ENCODE data around the gene FAM149B1.

FAM149B1 gene

GRCh38 chr10:73244866-73245477 is 77.1 kb downstream of the FAM149B1 start:
- no peak overlapping the region for H2AK5ac ChIP-seq (ENCODE audit: low read depth, low read length)
- no peak overlapping the region for H3K18ac ChIP-seq (ENCODE audit: low read length)
- WGBS, 2 donors (ENCODE audit: extremely low coverage in 2 of 2, insufficient read length in 2 of 2, insufficient replicate concordance in 1 of 2), result no CpG with 5 or more reads among the region's 8 CpGs
- H3K79me1 ChIP-seq (ENCODE audit: low read depth, low read length), result no peaks in the 10 kb centered on the region
- H3K4ac ChIP-seq (ENCODE audit: low read length), result no peak overlapping the region
- H3K14ac ChIP-seq (ENCODE audit: low read length), result no peak overlapping the region
- no peak overlapping the region for H4K91ac ChIP-seq (ENCODE audit: low read depth, low read length, poor library complexity)
- no peak overlapping the region for H2BK15ac ChIP-seq (ENCODE audit: low read length)
- no peaks in the 10 kb centered on the region for H3K27me3 ChIP-seq (ENCODE audit: control insufficient read depth in 3 of 3, insufficient read depth in 3 of 3, low read depth in 1 of 3, low read length in 3 of 3)
- no peak overlapping the region for H2AFZ ChIP-seq (ENCODE audit: low read length)
- H2BK120ac ChIP-seq (ENCODE audit: low read depth, low read length), result no peak overlapping the region
- no peak overlapping the region for H3K27ac ChIP-seq (replicated peaks; ENCODE audit: low read length)
- no peak overlapping the region for H2BK12ac ChIP-seq (ENCODE audit: low read length)
- H3K36me3 ChIP-seq (replicated peaks in 1 of 2; ENCODE audit: control insufficient read depth in 2 of 2, insufficient read depth in 2 of 2, low read length in 2 of 2), result peaks cover 31 to 90% of the 10 kb centered on the region in 2 donors
- H3K9ac ChIP-seq (ENCODE audit: low read depth, low read length, poor library complexity), result no peak overlapping the region
- no peak overlapping the region for H4K8ac ChIP-seq (ENCODE audit: low read depth, low read length)
- peak overlapping the region in 1 of 2 donors; percentile 93 for H3K4me3 ChIP-seq (ENCODE audit: low read length in 2 of 2)
- no peak for DNase-seq (ENCODE audit: low spot score)
- H3K9me3 ChIP-seq (replicated peaks in 1 of 2; ENCODE audit: control insufficient read depth in 2 of 2, insufficient read depth in 1 of 2, low read depth in 1 of 2, low read length in 2 of 2), result no peaks in the 10 kb centered on the region
- no peak overlapping the region for H3K23ac ChIP-seq (ENCODE audit: low read depth, low read length, poor library complexity)
- peaks cover 10 to 17% of the 10 kb centered on the region in 2 donors for H3K4me1 ChIP-seq (ENCODE audit: control insufficient read depth in 2 of 2, insufficient read depth in 1 of 2, low read depth in 1 of 2, low read length in 2 of 2)
- H3K4me2 ChIP-seq (ENCODE audit: insufficient read depth, low read length, poor library complexity, severe bottlenecking), result peak overlapping the region; percentile 32
- no peak overlapping the region for H2BK5ac ChIP-seq (ENCODE audit: low read length)

DNA sequence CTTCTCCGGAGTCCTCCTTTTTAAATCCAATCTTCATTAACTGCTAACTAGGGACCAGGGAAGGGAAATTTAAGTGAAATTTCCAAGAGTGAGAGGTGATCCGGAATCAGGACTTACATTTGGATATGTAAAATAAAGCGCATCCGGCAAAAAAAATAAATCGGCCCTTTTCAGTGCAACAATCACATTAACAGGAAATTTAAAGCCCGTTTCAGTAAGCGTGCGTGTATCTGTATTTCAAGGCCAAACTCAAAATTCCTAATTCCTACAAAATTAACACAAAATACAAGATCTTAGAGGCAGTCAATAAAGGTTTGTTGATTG is 78.4 kb downstream of the FAM149B1 start:
- Histone ChIP-seq H3K4me2 (ENCODE audit: insufficient read depth, low read length, poor library complexity, severe bottlenecking) (peak overlapping the region; percentile 59), H3K18ac (ENCODE audit: low read length) (no peak overlapping the region), H3K4me3 (ENCODE audit: low read length in 2 of 2) (peak overlapping the region; percentile 93 to 98), H3K27ac (replicated peaks; ENCODE audit: low read length) (peak overlapping the region; percentile 98), H4K91ac (ENCODE audit: low read depth, low read length, poor library complexity) (no peak overlapping the region), H3K14ac (ENCODE audit: low read length) (no peak overlapping the region), H2AK5ac (ENCODE audit: low read depth, low read length) (no peak overlapping the region), H3K4ac (ENCODE audit: low read length) (no peak overlapping the region), H3K79me1 (ENCODE audit: low read depth, low read length) (no peaks in the 10 kb centered on the region), H2AFZ (ENCODE audit: low read length) (peak overlapping the region; percentile 95), H3K4me1 (ENCODE audit: control insufficient read depth in 2 of 2, insufficient read depth in 1 of 2, low read depth in 1 of 2, low read length in 2 of 2) (peaks cover 10 to 17% of the 10 kb centered on the region in 2 donors), H3K27me3 (ENCODE audit: control insufficient read depth in 3 of 3, insufficient read depth in 3 of 3, low read depth in 1 of 3, low read length in 3 of 3) (no peaks in the 10 kb centered on the region), H2BK5ac (ENCODE audit: low read length) (no peak overlapping the region), H3K36me3 (replicated peaks in 1 of 2; ENCODE audit: control insufficient read depth in 2 of 2, insufficient read depth in 2 of 2, low read length in 2 of 2) (peaks cover 31 to 90% of the 10 kb centered on the region in 2 donors), H2BK12ac (ENCODE audit: low read length) (no peak overlapping the region), H4K8ac (ENCODE audit: low read depth, low read length) (no peak overlapping the region), H2BK120ac (ENCODE audit: low read depth, low read length) (no peak overlapping the region), H2BK15ac (ENCODE audit: low read length) (no peak overlapping the region), H3K23ac (ENCODE audit: low read depth, low read length, poor library complexity) (no peak overlapping the region), H3K9ac (ENCODE audit: low read depth, low read length, poor library complexity) (no peak overlapping the region), H3K9me3 (replicated peaks in 1 of 2; ENCODE audit: control insufficient read depth in 2 of 2, insufficient read depth in 1 of 2, low read depth in 1 of 2, low read length in 2 of 2) (no peaks in the 10 kb centered on the region)
- no CpG with 5 or more reads among the region's 8 CpGs for WGBS, 2 donors (ENCODE audit: extremely low coverage in 2 of 2, insufficient read length in 2 of 2, insufficient replicate concordance in 1 of 2)
- DNase-seq (ENCODE audit: low spot score), result no peak

DNA sequence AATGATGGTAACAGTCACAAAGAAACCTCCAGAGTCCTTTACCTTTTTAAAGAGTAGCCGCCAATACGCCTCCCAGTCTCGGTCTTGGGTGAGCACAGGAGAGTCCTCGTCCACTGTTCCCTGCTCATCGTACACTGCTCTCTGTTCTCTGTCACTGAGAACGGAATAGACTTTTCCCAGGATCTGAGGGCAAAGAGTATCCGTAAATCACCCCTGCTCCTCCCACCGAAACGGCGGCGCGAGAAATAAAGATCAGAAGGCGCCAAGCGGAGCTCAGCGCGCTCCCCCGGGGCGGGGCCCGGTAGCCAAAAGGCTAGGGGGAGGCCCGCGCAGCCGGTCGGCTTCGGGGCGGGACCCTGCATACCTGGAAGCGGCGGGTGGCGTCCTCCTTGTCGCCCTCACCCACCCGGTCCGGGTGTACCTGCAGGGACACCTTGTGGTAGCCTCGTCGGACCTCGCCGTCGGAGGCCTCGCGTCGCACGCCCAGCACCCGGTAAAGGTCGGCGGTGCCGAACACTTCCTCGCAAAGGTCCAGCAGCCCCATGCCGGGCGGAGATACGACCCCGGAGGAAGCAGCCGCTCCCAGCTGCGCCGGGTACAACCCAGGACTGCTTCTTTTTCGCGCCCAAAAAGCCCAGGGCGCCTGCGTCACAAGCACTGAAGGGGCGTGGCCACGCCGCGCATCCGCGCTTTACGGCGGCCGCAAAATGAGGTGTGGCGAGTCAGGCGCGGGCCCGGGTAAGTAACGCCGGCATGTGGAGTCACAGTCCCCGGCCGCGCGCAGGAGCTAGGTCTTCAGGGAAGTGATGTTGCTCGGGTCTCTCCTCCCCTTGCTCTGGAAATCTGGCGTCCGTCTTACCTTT is 79.0 kb downstream of the FAM149B1 start, which contains the start of gene DNAJC9:
TSS of gene DNAJC9 (minus strand) at position 610 of the 863 bp plus-strand sequence. CDS start at position 544, 66 bp downstream.
- peaks cover 2% of the 10 kb centered on the region for H3K79me1 ChIP-seq (ENCODE audit: low read depth, low read length)
- H3K27ac ChIP-seq (replicated peaks; ENCODE audit: low read length), result peak within 1 kb of the TSS; percentile 98
- H2BK5ac ChIP-seq (ENCODE audit: low read length), result peak within 1 kb of the TSS; percentile 82
- H3K27me3 ChIP-seq (ENCODE audit: control insufficient read depth in 3 of 3, insufficient read depth in 3 of 3, low read depth in 1 of 3, low read length in 3 of 3), result no peaks in the 10 kb centered on the region
- H3K4me2 ChIP-seq (ENCODE audit: insufficient read depth, low read length, poor library complexity, severe bottlenecking), result peak within 1 kb of the TSS; percentile 59
- peak within 1 kb of the TSS; percentile 97 for H4K91ac ChIP-seq (ENCODE audit: low read depth, low read length, poor library complexity)
- no peak within 1 kb of the TSS for H3K4ac ChIP-seq (ENCODE audit: low read length)
- peak within 1 kb of the TSS; percentile 97 for H3K14ac ChIP-seq (ENCODE audit: low read length)
- peaks cover 31 to 88% of the 10 kb centered on the region in 2 donors for H3K36me3 ChIP-seq (replicated peaks in 1 of 2; ENCODE audit: control insufficient read depth in 2 of 2, insufficient read depth in 2 of 2, low read length in 2 of 2)
- no peak within 1 kb of the TSS for H4K8ac ChIP-seq (ENCODE audit: low read depth, low read length)
- H2BK120ac ChIP-seq (ENCODE audit: low read depth, low read length), result no peak within 1 kb of the TSS
- H3K9ac ChIP-seq (ENCODE audit: low read depth, low read length, poor library complexity), result peak within 1 kb of the TSS; percentile 100
- WGBS, 2 donors (ENCODE audit: extremely low coverage in 2 of 2, insufficient read length in 2 of 2, insufficient replicate concordance in 1 of 2), result no CpG with 5 or more reads among the region's 78 CpGs
- no peak within 1 kb of the TSS for H2BK12ac ChIP-seq (ENCODE audit: low read length)
- peak within 1 kb of the TSS; percentile 100 for H3K18ac ChIP-seq (ENCODE audit: low read length)
- peaks cover 13 to 22% of the 10 kb centered on the region in 2 donors for H3K4me1 ChIP-seq (ENCODE audit: control insufficient read depth in 2 of 2, insufficient read depth in 1 of 2, low read depth in 1 of 2, low read length in 2 of 2)
- H3K4me3 ChIP-seq (ENCODE audit: low read length in 2 of 2), result peak within 1 kb of the TSS; percentile 93 to 98
- H2BK15ac ChIP-seq (ENCODE audit: low read length), result peak within 1 kb of the TSS; percentile 89
- H2AFZ ChIP-seq (ENCODE audit: low read length), result peak within 1 kb of the TSS; percentile 95
- peak; percentile 96 for DNase-seq (ENCODE audit: low spot score)
- H3K23ac ChIP-seq (ENCODE audit: low read depth, low read length, poor library complexity), result peak within 1 kb of the TSS; percentile 98
- no peak within 1 kb of the TSS for H2AK5ac ChIP-seq (ENCODE audit: low read depth, low read length)
- no peaks in the 10 kb centered on the region for H3K9me3 ChIP-seq (replicated peaks in 1 of 2; ENCODE audit: control insufficient read depth in 2 of 2, insufficient read depth in 1 of 2, low read depth in 1 of 2, low read length in 2 of 2)

Measured in neuronal stem cell (in vitro differentiated cells).